Measurements from ENCODE around the gene FTO. TPM values are rescaled to one million over a fixed set of nuclear protein-coding genes. Genes with fewer than 3 reads are reported as not detected.

Gene FTO
- total RNA-seq, 1 experiment from 2014 or later: 57.4 TPM

- TF ChIP-seq ZNF671 (CRISPR knock-in tag; IDR thresholded peaks at IDR 0.05) (no peak), E2F5 (CRISPR knock-in tag; IDR thresholded peaks at IDR 0.05) (no peak), ZNF423 (CRISPR knock-in tag; IDR thresholded peaks at IDR 0.05) (no peak), PRDM15 (CRISPR knock-in tag; IDR thresholded peaks at IDR 0.05) (no peak), HMGA2 (CRISPR knock-in tag; IDR thresholded peaks at IDR 0.05) (no peak), ZNF138 (CRISPR knock-in tag; conservative IDR thresholded peaks at IDR 0.05) (no peak), FOXP4 (CRISPR knock-in tag; IDR thresholded peaks at IDR 0.05) (no peak), ZNF396 (CRISPR knock-in tag; IDR thresholded peaks at IDR 0.05; ENCODE audit: borderline replicate concordance) (no peak), ATF3 (CRISPR knock-in tag; conservative IDR thresholded peaks at IDR 0.05) (no peak), ZNF416 (CRISPR knock-in tag; IDR thresholded peaks at IDR 0.05) (no peak), NR2C2 (CRISPR knock-in tag; IDR thresholded peaks at IDR 0.05) (no peak), ATF1 (CRISPR knock-in tag; IDR thresholded peaks at IDR 0.05) (no peak)
- Mint-ChIP-seq H3K4me3 (no peak overlapping the region), H3K4me1 (peaks cover 4% of the 10 kb centered on the region; the same call in 1 of the 2 replicates), H3K27me3 (ENCODE audit: low read depth) (no peaks in the 10 kb centered on the region), H3K36me3 (peaks cover 11% of the 10 kb centered on the region), H3K27ac (no peak overlapping the region), H3K9me3 (peaks cover 8% of the 10 kb centered on the region)
- CTCF ChIA-PET: no interaction called here
- POLR2A ChIA-PET: no interaction called here
- DNase-seq (ENCODE audit: low spot score) (no peak), ATAC-seq (no peak)
Measured at GRCh38 chr16:53884748-53885147, 180.8 kb downstream of the FTO start.

- H3K9me3 Mint-ChIP-seq: peaks cover 8% of the 10 kb centered on the region
- peaks cover 9% of the 10 kb centered on the region for H3K4me1 Mint-ChIP-seq
- ATAC-seq: no peak
- ChIA-PET POLR2A (no interaction called here), CTCF (no interaction called here)
- no peak overlapping the region for H3K4me3 Mint-ChIP-seq
- no peak for DNase-seq (ENCODE audit: low spot score)
- TF ChIP-seq ZNF423 (CRISPR knock-in tag; IDR thresholded peaks at IDR 0.05): no peak
- TF ChIP-seq EMX1 (CRISPR knock-in tag; IDR thresholded peaks at IDR 0.05): no peak
- H3K36me3 Mint-ChIP-seq: peaks cover 2% of the 10 kb centered on the region; the same call in 1 of the 2 replicates
- no peaks in the 10 kb centered on the region for H3K27me3 Mint-ChIP-seq (ENCODE audit: low read depth)
- H3K27ac Mint-ChIP-seq: no peak overlapping the region
Measured at GRCh38 chr16:53886482-53887378, 182.8 kb downstream of the FTO start.

GRCh38 chr16:53888222-53888621, 184.3 kb downstream of the FTO start:
- ChIA-PET POLR2A (no interaction called here), CTCF (no interaction called here)
- ATAC-seq (no peak), DNase-seq (ENCODE audit: low spot score) (no peak)
- Mint-ChIP-seq H3K4me1 (peaks cover 22% of the 10 kb centered on the region), H3K4me3 (no peak overlapping the region), H3K36me3 (peaks cover 2% of the 10 kb centered on the region; the same call in 1 of the 2 replicates), H3K27me3 (ENCODE audit: low read depth) (no peaks in the 10 kb centered on the region), H3K9me3 (peaks cover 8% of the 10 kb centered on the region), H3K27ac (no peak overlapping the region)
- TF ChIP-seq IRF2 (CRISPR knock-in tag; IDR thresholded peaks at IDR 0.05; ENCODE audit: borderline replicate concordance, low read depth) (no peak), HMGA2 (CRISPR knock-in tag; IDR thresholded peaks at IDR 0.05) (peak; percentile 94), SOX15 (CRISPR knock-in tag; IDR thresholded peaks at IDR 0.05) (no peak)
